Endothelial cell (in vitro differentiated cells): Measurements from ENCODE around the gene PACS1. TPM values are rescaled to one million over a fixed set of nuclear protein-coding genes. Genes with fewer than 3 reads are reported as not detected.
A peak's percentile ranks its signal among the peaks of the same experiment; 100 is the strongest.

Experiments
- DNase-seq: peaks from one replicate; pipeline ENCODE4 v3.0.0; 2021; ENCODE audit warnings: low spot score
- H3K27ac Mint-ChIP-seq: one replicate; pipeline ENCODE4 v1.8.0; 2021; ENCODE audit warnings: mixed read lengths, inconsistent platforms; ENCODE audit not compliant: unreplicated experiment
- H3K27me3 Mint-ChIP-seq: one replicate; pipeline ENCODE4 v1.8.0; 2021; ENCODE audit warnings: mild to moderate bottlenecking, moderate library complexity, mixed read lengths, inconsistent platforms; ENCODE audit not compliant: unreplicated experiment
- H3K36me3 Mint-ChIP-seq: one replicate; pipeline ENCODE4 v1.8.0; 2021; ENCODE audit warnings: mild to moderate bottlenecking, low read depth, mixed read lengths, inconsistent platforms; ENCODE audit not compliant: unreplicated experiment
- H3K4me1 Mint-ChIP-seq: one replicate; pipeline ENCODE4 v1.8.0; 2021; ENCODE audit warnings: mild to moderate bottlenecking, mixed read lengths, inconsistent platforms; ENCODE audit not compliant: unreplicated experiment
- H3K4me3 Mint-ChIP-seq: one replicate; pipeline ENCODE4 v1.8.0; 2021; ENCODE audit warnings: mild to moderate bottlenecking, mixed read lengths, inconsistent platforms; ENCODE audit not compliant: unreplicated experiment
- H3K9me3 Mint-ChIP-seq: one replicate; pipeline ENCODE4 v1.8.0; 2021; ENCODE audit warnings: mixed read lengths, inconsistent platforms; ENCODE audit not compliant: unreplicated experiment
- total RNA-seq: library from RNA; stranded (reverse); fragmentation: NEBNext Ultra II Directional; extraction: Animal tissue kit (Norgen Biotek cat#: 25700); gene quantifications from one replicate; pipeline ENCODE4 v1.2.1, GENCODE V29; 2021; ENCODE audit not compliant: unreplicated experiment
- TF ChIP-seq, protein P1 (sequence below): fragments of 200-600 bp; sonication (generic); IDR thresholded peaks from one replicate; pipeline ENCODE4 v1.5.0; 2021; ENCODE audit warnings: antibody characterized with exemption; ENCODE audit not compliant: unreplicated experiment

The PACS1 gene
- total RNA-seq, 1 donor from 2014 or later: 114 TPM

GRCh38 chr11:66262696-66263095, 192.6 kb downstream of the PACS1 start:
- Mint-ChIP-seq H3K36me3 (peaks cover 20% of the 10 kb centered on the region), H3K4me1 (peaks cover 9% of the 10 kb centered on the region), H3K9me3 (no peaks in the 10 kb centered on the region), H3K27ac (no peak overlapping the region), H3K4me3 (no peak overlapping the region), H3K27me3 (peaks cover 11% of the 10 kb centered on the region)
- DNase-seq: no peak
- TF ChIP-seq, protein P1, sequence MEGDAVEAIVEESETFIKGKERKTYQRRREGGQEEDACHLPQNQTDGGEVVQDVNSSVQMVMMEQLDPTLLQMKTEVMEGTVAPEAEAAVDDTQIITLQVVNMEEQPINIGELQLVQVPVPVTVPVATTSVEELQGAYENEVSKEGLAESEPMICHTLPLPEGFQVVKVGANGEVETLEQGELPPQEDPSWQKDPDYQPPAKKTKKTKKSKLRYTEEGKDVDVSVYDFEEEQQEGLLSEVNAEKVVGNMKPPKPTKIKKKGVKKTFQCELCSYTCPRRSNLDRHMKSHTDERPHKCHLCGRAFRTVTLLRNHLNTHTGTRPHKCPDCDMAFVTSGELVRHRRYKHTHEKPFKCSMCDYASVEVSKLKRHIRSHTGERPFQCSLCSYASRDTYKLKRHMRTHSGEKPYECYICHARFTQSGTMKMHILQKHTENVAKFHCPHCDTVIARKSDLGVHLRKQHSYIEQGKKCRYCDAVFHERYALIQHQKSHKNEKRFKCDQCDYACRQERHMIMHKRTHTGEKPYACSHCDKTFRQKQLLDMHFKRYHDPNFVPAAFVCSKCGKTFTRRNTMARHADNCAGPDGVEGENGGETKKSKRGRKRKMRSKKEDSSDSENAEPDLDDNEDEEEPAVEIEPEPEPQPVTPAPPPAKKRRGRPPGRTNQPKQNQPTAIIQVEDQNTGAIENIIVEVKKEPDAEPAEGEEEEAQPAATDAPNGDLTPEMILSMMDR: no peak

DNA sequence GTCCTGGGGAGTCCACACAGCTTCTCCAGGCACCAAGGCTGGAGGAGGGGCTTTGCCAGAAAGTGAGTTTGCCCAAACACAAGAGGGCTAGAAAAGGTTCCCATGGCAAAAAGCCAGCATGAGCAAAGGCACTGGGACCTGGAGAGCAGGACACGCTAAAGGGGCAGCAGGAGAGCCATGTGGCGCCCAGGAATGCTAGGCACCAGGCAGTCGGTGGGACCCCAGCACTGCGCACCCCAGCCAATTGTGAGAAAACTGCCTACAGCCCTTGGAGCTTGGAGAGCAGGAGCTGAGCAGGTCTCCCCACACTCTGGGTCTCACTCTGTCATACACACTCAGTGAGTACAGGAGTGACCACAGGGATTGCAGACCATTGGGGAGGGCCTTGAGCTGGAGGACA, 193.2 kb downstream of the PACS1 start:
- H3K4me3 Mint-ChIP-seq: no peak overlapping the region

DNA sequence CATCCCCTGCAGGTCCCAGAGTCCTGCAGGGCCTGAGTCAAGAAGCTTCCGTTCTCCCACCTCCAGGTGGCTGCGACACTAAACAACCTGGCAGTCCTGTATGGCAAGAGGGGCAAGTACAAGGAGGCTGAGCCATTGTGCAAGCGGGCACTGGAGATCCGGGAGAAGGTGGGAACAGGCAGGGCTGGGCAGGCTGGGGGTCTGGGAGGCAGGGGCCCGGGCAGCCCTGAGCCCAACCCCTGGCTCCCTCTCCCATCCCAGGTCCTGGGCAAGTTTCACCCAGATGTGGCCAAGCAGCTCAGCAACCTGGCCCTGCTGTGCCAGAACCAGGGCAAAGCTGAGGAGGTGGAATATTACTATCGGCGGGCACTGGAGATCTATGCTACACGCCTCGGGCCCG, 193.7 kb downstream of the PACS1 start:
- no peak overlapping the region for H3K27ac Mint-ChIP-seq
- TF ChIP-seq, protein P1: no peak
- no peaks in the 10 kb centered on the region for H3K9me3 Mint-ChIP-seq
- H3K27me3 Mint-ChIP-seq: peaks cover 14% of the 10 kb centered on the region
- peaks cover 20% of the 10 kb centered on the region for H3K36me3 Mint-ChIP-seq
- no peak for DNase-seq
- H3K4me3 Mint-ChIP-seq: no peak overlapping the region
- H3K4me1 Mint-ChIP-seq: peaks cover 12% of the 10 kb centered on the region

More for the DNA sequence above, 193.2 kb downstream of the PACS1 start:
- TF ChIP-seq, protein P1: no peak
- H3K27me3 Mint-ChIP-seq: peaks cover 12% of the 10 kb centered on the region
- DNase-seq: no peak
- no peaks in the 10 kb centered on the region for H3K9me3 Mint-ChIP-seq
- H3K27ac Mint-ChIP-seq: no peak overlapping the region
- peaks cover 20% of the 10 kb centered on the region for H3K36me3 Mint-ChIP-seq
- peaks cover 12% of the 10 kb centered on the region for H3K4me1 Mint-ChIP-seq

- Mint-ChIP-seq H3K36me3 (peaks cover 19% of the 10 kb centered on the region), H3K9me3 (no peaks in the 10 kb centered on the region), H3K4me1 (peaks cover 11% of the 10 kb centered on the region), H3K4me3 (peak overlapping the region; percentile 7), H3K27ac (no peak overlapping the region), H3K27me3 (peaks cover 18% of the 10 kb centered on the region)
- no peak for DNase-seq
- TF ChIP-seq, protein P1: no peak
Measured at GRCh38 chr11:66264383-66264782, 194.3 kb downstream of the PACS1 start.

GRCh38 chr11:66264914-66265313, 194.8 kb downstream of the PACS1 start:
- H3K27me3 Mint-ChIP-seq: peaks cover 17% of the 10 kb centered on the region
- H3K9me3 Mint-ChIP-seq: no peaks in the 10 kb centered on the region
- TF ChIP-seq, protein P1: peak; percentile 65
- no peak overlapping the region for H3K27ac Mint-ChIP-seq
- peaks cover 10% of the 10 kb centered on the region for H3K4me1 Mint-ChIP-seq
- H3K4me3 Mint-ChIP-seq: peak overlapping the region; percentile 7
- H3K36me3 Mint-ChIP-seq: peaks cover 16% of the 10 kb centered on the region
- DNase-seq: no peak
